Measurements from ENCODE around the gene PLCB4. TPM values are rescaled to one million over a fixed set of nuclear protein-coding genes. Genes with fewer than 3 reads are reported as not detected.

The PLCB4 gene
- total and polyA plus RNA-seq, 2 experiments from 2014 or later = 6.5 to 16.1 TPM

DNA sequence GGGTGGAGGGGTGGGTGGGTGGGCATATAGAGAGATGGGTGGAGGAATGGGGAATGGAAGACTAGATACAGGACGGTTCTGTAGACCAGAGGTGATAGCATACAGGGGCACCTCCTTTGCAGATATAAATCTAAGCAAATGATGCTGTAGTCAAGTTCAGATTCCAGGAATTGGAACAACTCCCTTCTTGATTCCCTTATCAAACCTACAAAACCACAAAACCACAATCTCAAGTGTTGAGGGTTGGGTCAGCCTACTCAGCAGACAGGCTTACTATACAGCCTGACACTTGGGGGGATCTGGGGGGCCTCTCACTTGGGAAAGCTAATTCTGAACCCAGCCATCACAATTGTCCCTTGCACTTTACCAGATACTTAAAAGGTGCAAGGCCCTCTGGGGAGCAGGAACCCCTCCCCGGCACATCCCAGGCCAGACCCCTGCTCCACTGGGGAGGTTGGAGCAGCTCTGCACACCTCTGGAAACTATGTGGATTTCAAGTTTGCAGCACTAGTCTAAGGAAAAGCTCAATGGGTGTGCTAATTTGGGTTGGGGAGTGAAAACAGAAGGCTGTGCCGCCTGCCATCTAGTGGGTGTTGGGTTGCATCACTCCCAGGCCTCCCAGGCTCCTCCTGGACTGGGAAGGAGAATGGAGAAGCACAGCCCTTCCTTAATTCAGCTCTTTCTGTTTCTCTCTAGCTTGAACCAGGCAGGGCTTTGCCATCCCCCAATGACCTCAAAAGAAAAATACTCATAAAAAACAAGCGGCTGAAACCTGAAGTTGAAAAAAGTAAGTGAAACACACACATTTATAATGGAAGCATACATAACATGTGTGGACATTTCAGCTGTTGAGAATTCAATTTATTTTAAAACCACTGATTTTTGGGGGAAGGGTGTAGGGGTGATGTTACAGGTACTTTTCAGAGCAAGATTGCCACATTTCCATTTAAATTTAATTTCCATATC is 324.3 kb downstream of the PLCB4 start:
- no peaks in the 10 kb centered on the region for H3K27me3 ChIP-seq (ENCODE audit: insufficient read depth)
- H3K27me3 Mint-ChIP-seq (ENCODE audit: insufficient read depth, low read depth, poor library complexity) = no peaks in the 10 kb centered on the region
- peak overlapping the region; percentile 45; the same call in 1 of the 2 replicates for H3K27ac Mint-ChIP-seq
- no peaks in the 10 kb centered on the region for H3K4me1 ChIP-seq (ENCODE audit: insufficient read depth)
- H3F3A ChIP-seq (replicated peaks; ENCODE audit: low read depth) = no peaks in the 10 kb centered on the region
- no peak overlapping the region for H3K4me3 Mint-ChIP-seq
- 0 out of 3 replicates have a peak, but pooled peaks cover 3% of the 10 kb centered on the region for H3K36me3 Mint-ChIP-seq (ENCODE audit: low read depth)
- no peak overlapping the region for H3K4me2 ChIP-seq
- no peaks in the 10 kb centered on the region for H4K20me1 ChIP-seq (replicated peaks; ENCODE audit: insufficient read depth)
- peaks cover 19% of the 10 kb centered on the region; the same call in 2 of the 3 replicates for H3K4me1 Mint-ChIP-seq
- no peak overlapping the region for H3K4me3 ChIP-seq
- H3K27ac ChIP-seq (ENCODE audit: low read depth) = no peak overlapping the region
- H3K9me2 ChIP-seq (ENCODE audit: insufficient read depth) = no peaks in the 10 kb centered on the region
- H2AFZ ChIP-seq = no peak overlapping the region
- peak; percentile 91 for DNase-seq (ENCODE audit: low spot score)
- H3K79me2 ChIP-seq (replicated peaks; ENCODE audit: insufficient read depth) = no peaks in the 10 kb centered on the region
- TF ChIP-seq, protein P1, sequence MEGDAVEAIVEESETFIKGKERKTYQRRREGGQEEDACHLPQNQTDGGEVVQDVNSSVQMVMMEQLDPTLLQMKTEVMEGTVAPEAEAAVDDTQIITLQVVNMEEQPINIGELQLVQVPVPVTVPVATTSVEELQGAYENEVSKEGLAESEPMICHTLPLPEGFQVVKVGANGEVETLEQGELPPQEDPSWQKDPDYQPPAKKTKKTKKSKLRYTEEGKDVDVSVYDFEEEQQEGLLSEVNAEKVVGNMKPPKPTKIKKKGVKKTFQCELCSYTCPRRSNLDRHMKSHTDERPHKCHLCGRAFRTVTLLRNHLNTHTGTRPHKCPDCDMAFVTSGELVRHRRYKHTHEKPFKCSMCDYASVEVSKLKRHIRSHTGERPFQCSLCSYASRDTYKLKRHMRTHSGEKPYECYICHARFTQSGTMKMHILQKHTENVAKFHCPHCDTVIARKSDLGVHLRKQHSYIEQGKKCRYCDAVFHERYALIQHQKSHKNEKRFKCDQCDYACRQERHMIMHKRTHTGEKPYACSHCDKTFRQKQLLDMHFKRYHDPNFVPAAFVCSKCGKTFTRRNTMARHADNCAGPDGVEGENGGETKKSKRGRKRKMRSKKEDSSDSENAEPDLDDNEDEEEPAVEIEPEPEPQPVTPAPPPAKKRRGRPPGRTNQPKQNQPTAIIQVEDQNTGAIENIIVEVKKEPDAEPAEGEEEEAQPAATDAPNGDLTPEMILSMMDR (conservative IDR thresholded peaks at IDR 0.05; ENCODE audit: low read depth in 2 of 2) = peak; percentile 81 to 89
- TF ChIP-seq POLR2AphosphoS5 (IDR thresholded peaks at IDR 0.05; ENCODE audit: low read depth) = no peak
- peak; percentile 99 for ATAC-seq
- H3K36me3 ChIP-seq (ENCODE audit: insufficient read depth) = no peaks in the 10 kb centered on the region
- no peaks in the 10 kb centered on the region for H3K9me3 Mint-ChIP-seq

DNA sequence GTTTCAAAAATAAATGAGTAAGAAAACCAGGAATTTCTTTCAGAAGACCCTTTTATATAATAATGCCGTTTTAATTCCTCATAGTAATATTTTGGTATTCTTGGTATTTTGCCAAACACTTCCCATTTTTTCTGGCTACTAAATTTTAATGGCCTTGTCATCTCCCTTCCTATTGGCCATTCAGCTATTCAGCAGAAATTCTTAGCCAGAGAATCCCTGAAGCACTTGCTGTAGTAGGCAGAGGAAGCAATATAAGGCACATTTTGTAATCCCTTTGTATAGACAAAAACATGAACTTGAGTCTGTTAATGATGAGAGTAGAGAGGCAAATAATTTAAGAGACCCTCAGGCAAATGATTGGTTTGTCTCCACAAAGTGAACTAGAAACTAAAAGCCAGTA is 327.1 kb downstream of the PLCB4 start:
- Histone ChIP-seq H3K79me2 (replicated peaks; ENCODE audit: insufficient read depth) (no peaks in the 10 kb centered on the region), H3F3A (replicated peaks; ENCODE audit: low read depth) (no peaks in the 10 kb centered on the region), H3K9me2 (ENCODE audit: insufficient read depth) (no peaks in the 10 kb centered on the region), H3K4me3 (no peak overlapping the region), H3K27ac (ENCODE audit: low read depth) (no peak overlapping the region), H3K36me3 (ENCODE audit: insufficient read depth) (no peaks in the 10 kb centered on the region), H3K4me2 (no peak overlapping the region), H3K27me3 (ENCODE audit: insufficient read depth) (no peaks in the 10 kb centered on the region), H4K20me1 (replicated peaks; ENCODE audit: insufficient read depth) (no peaks in the 10 kb centered on the region), H2AFZ (no peak overlapping the region), H3K4me1 (ENCODE audit: insufficient read depth) (peaks cover 14% of the 10 kb centered on the region)
- 0 out of 3 replicates have a peak, but pooled peaks cover 3% of the 10 kb centered on the region for H3K36me3 Mint-ChIP-seq (ENCODE audit: low read depth)
- H3K27ac Mint-ChIP-seq = no peak overlapping the region
- no peak for ATAC-seq
- TF ChIP-seq, protein P2, sequence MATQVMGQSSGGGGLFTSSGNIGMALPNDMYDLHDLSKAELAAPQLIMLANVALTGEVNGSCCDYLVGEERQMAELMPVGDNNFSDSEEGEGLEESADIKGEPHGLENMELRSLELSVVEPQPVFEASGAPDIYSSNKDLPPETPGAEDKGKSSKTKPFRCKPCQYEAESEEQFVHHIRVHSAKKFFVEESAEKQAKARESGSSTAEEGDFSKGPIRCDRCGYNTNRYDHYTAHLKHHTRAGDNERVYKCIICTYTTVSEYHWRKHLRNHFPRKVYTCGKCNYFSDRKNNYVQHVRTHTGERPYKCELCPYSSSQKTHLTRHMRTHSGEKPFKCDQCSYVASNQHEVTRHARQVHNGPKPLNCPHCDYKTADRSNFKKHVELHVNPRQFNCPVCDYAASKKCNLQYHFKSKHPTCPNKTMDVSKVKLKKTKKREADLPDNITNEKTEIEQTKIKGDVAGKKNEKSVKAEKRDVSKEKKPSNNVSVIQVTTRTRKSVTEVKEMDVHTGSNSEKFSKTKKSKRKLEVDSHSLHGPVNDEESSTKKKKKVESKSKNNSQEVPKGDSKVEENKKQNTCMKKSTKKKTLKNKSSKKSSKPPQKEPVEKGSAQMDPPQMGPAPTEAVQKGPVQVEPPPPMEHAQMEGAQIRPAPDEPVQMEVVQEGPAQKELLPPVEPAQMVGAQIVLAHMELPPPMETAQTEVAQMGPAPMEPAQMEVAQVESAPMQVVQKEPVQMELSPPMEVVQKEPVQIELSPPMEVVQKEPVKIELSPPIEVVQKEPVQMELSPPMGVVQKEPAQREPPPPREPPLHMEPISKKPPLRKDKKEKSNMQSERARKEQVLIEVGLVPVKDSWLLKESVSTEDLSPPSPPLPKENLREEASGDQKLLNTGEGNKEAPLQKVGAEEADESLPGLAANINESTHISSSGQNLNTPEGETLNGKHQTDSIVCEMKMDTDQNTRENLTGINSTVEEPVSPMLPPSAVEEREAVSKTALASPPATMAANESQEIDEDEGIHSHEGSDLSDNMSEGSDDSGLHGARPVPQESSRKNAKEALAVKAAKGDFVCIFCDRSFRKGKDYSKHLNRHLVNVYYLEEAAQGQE (IDR thresholded peaks at IDR 0.05; ENCODE audit: unreplicated experiment) = no peak
- no peak for TF ChIP-seq NANOG (IDR thresholded peaks at IDR 0.05; ENCODE audit: borderline replicate concordance)
- TF ChIP-seq ZNF114 (CRISPR knock-in tag; IDR thresholded peaks at IDR 0.05) = no peak
- TF ChIP-seq ZNF331 (CRISPR knock-in tag; IDR thresholded peaks at IDR 0.05; ENCODE audit: low read depth) = no peak
- H3K4me3 Mint-ChIP-seq = no peak overlapping the region
- no peaks in the 10 kb centered on the region for H3K27me3 Mint-ChIP-seq (ENCODE audit: insufficient read depth, low read depth, poor library complexity)
- H3K4me1 Mint-ChIP-seq = peaks cover 20% of the 10 kb centered on the region; the same call in 2 of the 3 replicates
- H3K9me3 Mint-ChIP-seq = no peaks in the 10 kb centered on the region
- no peak for DNase-seq (ENCODE audit: low spot score)

All from GM23338 (cell line).